ENCODE data around the gene TSR3. TPM values are rescaled to one million over a fixed set of nuclear protein-coding genes. Genes with fewer than 3 reads are reported as not detected.

The TSR3 gene
- total RNA-seq, 4 donors from 2014 or later, result 78.2 to 112 (median 106) TPM

DNA sequence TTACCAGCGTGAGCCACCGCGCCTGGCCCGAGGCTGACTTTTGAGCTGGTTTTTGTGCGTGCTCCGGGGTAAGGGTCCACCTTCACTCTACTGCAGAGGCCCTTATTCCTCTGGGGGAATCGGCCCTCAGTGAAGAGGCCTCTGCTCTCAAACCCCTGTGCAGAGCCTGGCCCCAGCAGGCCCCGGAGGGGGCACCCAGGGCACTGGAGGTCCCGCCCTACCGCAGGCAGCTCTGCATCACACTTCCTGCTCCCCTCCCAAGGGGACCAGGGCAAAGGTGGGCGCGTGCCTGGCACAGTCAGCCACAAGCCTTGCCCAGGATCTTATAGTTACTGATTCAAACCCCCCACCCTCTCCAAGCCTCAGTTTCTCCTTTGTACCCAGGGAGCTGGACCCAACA, 45.9 kb downstream of the TSR3 start:
- H3K9me3 ChIP-seq, result no peaks in the 10 kb centered on the region
- TF ChIP-seq POLR2AphosphoS5 (IDR thresholded peaks at IDR 0.05), result no peak
- no peak for TF ChIP-seq EP300 (IDR thresholded peaks at IDR 0.05)
- TF ChIP-seq, protein P1, sequence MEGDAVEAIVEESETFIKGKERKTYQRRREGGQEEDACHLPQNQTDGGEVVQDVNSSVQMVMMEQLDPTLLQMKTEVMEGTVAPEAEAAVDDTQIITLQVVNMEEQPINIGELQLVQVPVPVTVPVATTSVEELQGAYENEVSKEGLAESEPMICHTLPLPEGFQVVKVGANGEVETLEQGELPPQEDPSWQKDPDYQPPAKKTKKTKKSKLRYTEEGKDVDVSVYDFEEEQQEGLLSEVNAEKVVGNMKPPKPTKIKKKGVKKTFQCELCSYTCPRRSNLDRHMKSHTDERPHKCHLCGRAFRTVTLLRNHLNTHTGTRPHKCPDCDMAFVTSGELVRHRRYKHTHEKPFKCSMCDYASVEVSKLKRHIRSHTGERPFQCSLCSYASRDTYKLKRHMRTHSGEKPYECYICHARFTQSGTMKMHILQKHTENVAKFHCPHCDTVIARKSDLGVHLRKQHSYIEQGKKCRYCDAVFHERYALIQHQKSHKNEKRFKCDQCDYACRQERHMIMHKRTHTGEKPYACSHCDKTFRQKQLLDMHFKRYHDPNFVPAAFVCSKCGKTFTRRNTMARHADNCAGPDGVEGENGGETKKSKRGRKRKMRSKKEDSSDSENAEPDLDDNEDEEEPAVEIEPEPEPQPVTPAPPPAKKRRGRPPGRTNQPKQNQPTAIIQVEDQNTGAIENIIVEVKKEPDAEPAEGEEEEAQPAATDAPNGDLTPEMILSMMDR (IDR thresholded peaks at IDR 0.05), result no peak
- TF ChIP-seq POLR2A (IDR thresholded peaks at IDR 0.05; ENCODE audit: low read depth), result no peak
- no peak overlapping the region for H3K27ac ChIP-seq (replicated peaks in 1 of 4)
- H3K27me3 ChIP-seq, result peaks cover 0 to 37% (median 11%) of the 10 kb centered on the region in 4 donors
- H3K4me3 ChIP-seq, result no peak overlapping the region
- intact Hi-C loops (cut with DNase I), result no loop called here
- no peaks in the 10 kb centered on the region for H3K36me3 ChIP-seq
- 81% methylated on average over 9 of the region's 12 CpGs for WGBS
- DNase-seq (ENCODE audit: extremely low spot score), result no peak
- peaks cover 9 to 24% (median 16%) of the 10 kb centered on the region in 4 donors for H3K4me1 ChIP-seq

DNA sequence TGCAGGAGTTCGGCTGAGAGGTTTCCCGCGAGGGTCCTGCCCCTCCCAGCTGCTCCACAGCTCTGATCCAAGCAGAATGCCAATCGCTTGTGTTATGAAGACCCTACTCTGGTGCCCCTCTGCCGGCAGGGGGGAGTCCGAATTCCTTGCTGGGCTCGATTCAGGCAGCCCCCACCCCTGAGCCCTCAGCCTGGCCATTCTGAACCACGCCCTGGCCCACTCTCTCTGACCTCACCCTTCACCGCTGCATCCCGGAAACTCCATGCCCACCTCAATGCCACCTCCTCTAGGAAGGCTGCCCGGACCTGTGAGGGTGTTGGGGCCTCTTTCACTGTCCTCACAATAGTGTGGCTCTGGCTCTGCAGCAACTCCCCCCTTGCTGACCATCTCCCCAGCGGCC, 50.1 kb downstream of the TSR3 start:
- no peak overlapping the region for H3K27ac ChIP-seq (replicated peaks in 1 of 4)
- H3K9me3 ChIP-seq, result no peaks in the 10 kb centered on the region
- H3K36me3 ChIP-seq, result no peaks in the 10 kb centered on the region
- no peak for TF ChIP-seq EP300 (IDR thresholded peaks at IDR 0.05)
- TF ChIP-seq, protein P1 (IDR thresholded peaks at IDR 0.05), result no peak
- no peak for TF ChIP-seq POLR2AphosphoS5 (IDR thresholded peaks at IDR 0.05)
- no peak for TF ChIP-seq POLR2A (IDR thresholded peaks at IDR 0.05; ENCODE audit: low read depth)
- H3K27me3 ChIP-seq, result peaks cover 0 to 60% (median 20%) of the 10 kb centered on the region in 4 donors
- H3K4me1 ChIP-seq, result peaks cover 7 to 20% (median 16%) of the 10 kb centered on the region in 4 donors
- intact Hi-C loops (cut with DNase I), result no loop called here
- DNase-seq (ENCODE audit: extremely low spot score), result no peak
- no peak overlapping the region for H3K4me3 ChIP-seq
- 68% methylated on average over 12 of the region's 12 CpGs for WGBS

DNA sequence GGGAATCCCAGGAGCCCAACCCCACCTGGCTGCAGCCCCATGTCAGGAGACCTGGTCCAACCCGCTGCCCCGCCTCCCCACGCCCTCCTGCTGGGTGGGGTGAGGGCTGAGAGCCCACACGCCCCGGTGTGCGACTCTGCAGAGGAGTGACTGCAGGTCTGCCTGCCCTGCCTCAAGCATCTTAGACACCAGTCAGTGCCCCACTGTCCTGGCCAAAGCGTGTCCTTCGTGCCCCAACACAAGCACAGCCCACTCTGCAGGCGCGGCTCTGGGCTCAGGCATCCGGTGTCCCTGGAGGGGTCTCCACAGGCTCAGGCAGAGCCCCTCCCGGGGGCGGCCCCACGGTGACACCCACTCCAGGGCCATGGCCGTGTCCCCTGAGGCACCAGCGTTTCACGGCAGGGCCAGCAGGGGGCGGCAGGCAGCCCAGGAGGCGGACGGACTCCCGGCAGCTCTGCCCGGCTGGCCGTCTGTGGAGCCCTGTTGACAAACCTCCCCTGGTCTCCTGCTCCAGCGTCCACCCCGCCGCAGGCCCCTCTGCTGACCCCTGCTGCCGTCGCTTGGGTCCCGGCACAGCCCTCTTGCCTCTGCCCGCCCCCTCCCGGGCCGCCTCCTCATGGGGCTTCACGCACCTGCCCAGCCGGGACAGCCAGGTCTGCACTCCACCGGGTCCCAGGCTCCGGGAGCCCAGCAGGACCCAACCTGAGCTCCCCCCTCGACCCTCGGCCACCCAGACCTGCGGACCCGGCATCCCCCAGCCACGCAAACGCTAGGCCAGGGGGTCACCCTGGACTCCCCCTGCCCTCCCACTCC, 50.8 kb downstream of the TSR3 start:
- Histone ChIP-seq H3K27me3 (peaks cover 0 to 63% (median 20%) of the 10 kb centered on the region in 4 donors), H3K4me1 (peaks cover 7 to 20% (median 16%) of the 10 kb centered on the region in 4 donors), H3K9me3 (no peaks in the 10 kb centered on the region), H3K27ac (replicated peaks in 1 of 4) (no peak overlapping the region), H3K4me3 (peak overlapping the region in 3 of 4 donors; percentile 16 to 33 (median 17)), H3K36me3 (no peaks in the 10 kb centered on the region)
- intact Hi-C loops (cut with DNase I), result no loop called here
- WGBS, result 23% methylated on average over 3 of the region's 42 CpGs
- no peak for DNase-seq (ENCODE audit: extremely low spot score)
- TF ChIP-seq POLR2A (IDR thresholded peaks at IDR 0.05; ENCODE audit: low read depth), result no peak
- TF ChIP-seq, protein P1 (IDR thresholded peaks at IDR 0.05), result peak; percentile 58 to 88 (median 59)

DNA sequence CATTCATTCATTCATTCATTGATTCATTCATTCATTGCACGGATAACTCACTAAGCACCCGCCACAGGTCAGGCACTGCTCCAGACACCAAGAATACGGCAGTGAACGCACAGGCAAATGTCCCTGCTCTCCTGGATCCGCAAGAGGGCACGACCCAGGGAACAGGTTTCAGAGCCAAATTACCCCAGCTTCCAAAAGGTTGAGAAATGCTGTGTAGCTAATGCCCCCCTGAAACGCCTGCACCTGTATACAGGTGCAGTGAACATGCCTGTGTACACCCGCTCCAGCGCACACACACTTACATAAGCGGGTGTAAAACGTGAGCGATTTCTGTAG, 51.8 kb downstream of the TSR3 start:
- H3K27ac ChIP-seq (replicated peaks in 1 of 4), result no peak overlapping the region
- WGBS, result 81% methylated on average over 12 of the region's 12 CpGs
- peaks cover 0 to 68% (median 20%) of the 10 kb centered on the region in 4 donors for H3K27me3 ChIP-seq
- intact Hi-C loops (cut with DNase I), result no loop called here
- TF ChIP-seq, protein P1 (IDR thresholded peaks at IDR 0.05), result no peak
- TF ChIP-seq POLR2AphosphoS5 (IDR thresholded peaks at IDR 0.05) (no peak), POLR2A (IDR thresholded peaks at IDR 0.05; ENCODE audit: low read depth) (no peak), EP300 (IDR thresholded peaks at IDR 0.05) (no peak)
- DNase-seq (ENCODE audit: extremely low spot score), result no peak
- H3K4me3 ChIP-seq, result no peak overlapping the region
- peaks cover 7 to 20% (median 16%) of the 10 kb centered on the region in 4 donors for H3K4me1 ChIP-seq
- H3K9me3 ChIP-seq, result no peaks in the 10 kb centered on the region
- H3K36me3 ChIP-seq, result no peaks in the 10 kb centered on the region

Other genes starting within 250 kb of the TSR3 start
- 100 to 1,000 TPM; 225 to 361 (median 259) TPM for gene CACNA1H, start 198.8 kb downstream of the TSR3 start, total RNA-seq
- 1 to 10 TPM in 2 of 4 donors, under 1 TPM in 2; 0.39 to 2.9 (median 1.00) TPM for gene TPSG1, start 126.6 kb downstream of the TSR3 start, total RNA-seq
- 100 to 1,000 TPM in 2 of 4 donors, 10 to 100 TPM in 1, 1 to 10 TPM in 1; 7.5 to 304 (median 199) TPM for gene TPSB2, start 121.7 kb downstream of the TSR3 start, total RNA-seq
- gene TPSAB1, start 111.2 kb downstream of the TSR3 start, total RNA-seq, result 100 to 1,000 TPM in 3 of 4 donors, 10 to 100 TPM in 1; 15.6 to 237 (median 126) TPM
- gene TPSD1, start 95.8 kb downstream of the TSR3 start, total RNA-seq, result 1 to 10 TPM; 1.7 to 5.3 (median 2.2) TPM
- gene UBE2I, start 42.2 kb downstream of the TSR3 start, total RNA-seq, result 10 to 100 TPM; 42.8 to 70.5 (median 63.9) TPM
- 1 to 10 TPM; 1.3 to 4.2 (median 2.3) TPM for gene BAIAP3, start 18.2 kb downstream of the TSR3 start, total RNA-seq
- gene GNPTG, start 53 bp upstream of the TSR3 start, total RNA-seq, result 10 to 100 TPM; 54.4 to 70.5 (median 61.1) TPM
- gene UNKL, start 62.8 kb upstream of the TSR3 start, total RNA-seq, result 10 to 100 TPM in 3 of 4 donors, 1 to 10 TPM in 1; 9.3 to 23.7 (median 16.5) TPM
- gene UQCC4, start 68.9 kb upstream of the TSR3 start, total RNA-seq, result 10 to 100 TPM; 12.6 to 17.1 (median 14.7) TPM
- not detected for gene PERCC1, start 79.2 kb upstream of the TSR3 start, total RNA-seq
- under 1 TPM in 3 of 4 donors, not detected in 1; 0.17 to 0.58 (median 0.42) TPM for gene CCDC154, start 92.7 kb upstream of the TSR3 start, total RNA-seq
- 100 to 1,000 TPM in 1 of 4 donors, 10 to 100 TPM in 3; 41.5 to 130 (median 71.9) TPM for gene CLCN7, start 123.2 kb upstream of the TSR3 start, total RNA-seq
- under 1 TPM in 3 of 4 donors, not detected in 1; 0.39 to 0.75 (median 0.66) TPM for gene PTX4, start 137.1 kb upstream of the TSR3 start, total RNA-seq
- 10 to 100 TPM; 14.1 to 27.7 (median 18.4) TPM for gene TELO2, start 141.5 kb upstream of the TSR3 start, total RNA-seq
- 10 to 100 TPM; 39.5 to 75.0 (median 57.1) TPM for gene TMEM204, start 181.8 kb upstream of the TSR3 start, total RNA-seq